Measurements from ENCODE around the gene ZNF358.

ZNF358 gene

DNA sequence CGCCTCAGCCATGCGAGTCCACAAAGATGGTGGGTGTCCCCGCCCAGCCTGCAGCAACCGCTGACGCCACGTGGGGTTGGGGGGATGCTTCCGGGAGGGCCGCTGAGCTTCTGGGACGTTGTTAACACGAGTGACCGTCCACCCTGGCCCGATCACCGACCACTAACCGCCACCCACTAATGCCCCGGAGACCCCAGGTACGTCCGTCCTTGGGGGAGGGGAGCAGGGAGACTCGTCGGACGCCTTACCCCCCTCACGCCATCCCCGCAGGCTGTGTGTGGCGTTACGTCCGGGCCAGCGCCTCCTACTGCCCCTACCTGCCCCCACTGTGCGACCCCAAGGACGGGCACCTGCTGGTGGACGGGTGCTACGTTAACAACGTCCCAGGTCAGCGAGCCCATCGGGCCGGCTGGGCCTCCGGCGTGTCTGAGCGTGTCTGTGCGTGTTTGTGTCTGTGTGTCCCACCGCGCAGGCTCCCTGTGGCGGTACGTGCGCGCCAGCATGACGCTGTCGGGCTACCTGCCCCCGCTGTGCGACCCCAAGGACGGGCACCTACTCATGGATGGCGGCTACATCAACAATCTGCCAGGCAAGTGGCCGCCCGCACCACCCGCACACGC lies 40.9 kb downstream of the ZNF358 start:
- TF ChIP-seq EZH2phosphoT487 (IDR thresholded peaks at IDR 0.05; ENCODE audit: borderline replicate concordance, low read length): no peak
- TF ChIP-seq CTCF (IDR thresholded peaks at IDR 0.05; ENCODE audit: low read depth, low read length, poor library complexity, severe bottlenecking): no peak
- Histone ChIP-seq H3K79me2 (ENCODE audit: control insufficient read depth, low read length) (no peaks in the 10 kb centered on the region), H3K4me2 (ENCODE audit: low read length) (no peak overlapping the region), H4K20me1 (ENCODE audit: control insufficient read depth, insufficient read depth, low read depth, low read length) (no peaks in the 10 kb centered on the region), H3K27me3 (ENCODE audit: control insufficient read depth, low read length) (no peaks in the 10 kb centered on the region), H3K36me3 (ENCODE audit: control insufficient read depth, low read length) (peaks cover 35% of the 10 kb centered on the region; the same call in 1 of the 2 replicates), H3K27ac (ENCODE audit: low read depth, low read length) (no peak overlapping the region), H3F3A (ENCODE audit: control insufficient read depth, insufficient read depth) (no peaks in the 10 kb centered on the region), H3K9me3 (ENCODE audit: control insufficient read depth, insufficient read depth, low read length) (no peaks in the 10 kb centered on the region), H3K4me1 (ENCODE audit: control insufficient read depth, low read length) (no peaks in the 10 kb centered on the region), H3K4me3 (ENCODE audit: low read length) (no peak overlapping the region), H3K9me2 (replicated peaks; ENCODE audit: control insufficient read depth, low read length) (no peaks in the 10 kb centered on the region)

GRCh38 chr19:7558667-7559066 lies 42.8 kb downstream of the ZNF358 start:
- no peaks in the 10 kb centered on the region for H3K9me3 ChIP-seq (ENCODE audit: control insufficient read depth, insufficient read depth, low read length)
- peaks cover 35% of the 10 kb centered on the region; the same call in 1 of the 2 replicates for H3K36me3 ChIP-seq (ENCODE audit: control insufficient read depth, low read length)
- no peaks in the 10 kb centered on the region for H3K4me1 ChIP-seq (ENCODE audit: control insufficient read depth, low read length)
- H3K9me2 ChIP-seq (replicated peaks; ENCODE audit: control insufficient read depth, low read length): no peaks in the 10 kb centered on the region
- TF ChIP-seq EZH2phosphoT487 (IDR thresholded peaks at IDR 0.05; ENCODE audit: borderline replicate concordance, low read length) (no peak), CTCF (IDR thresholded peaks at IDR 0.05; ENCODE audit: low read depth, low read length, poor library complexity, severe bottlenecking) (no peak)
- no peak overlapping the region for H3K4me3 ChIP-seq (ENCODE audit: low read length)
- no peaks in the 10 kb centered on the region for H4K20me1 ChIP-seq (ENCODE audit: control insufficient read depth, insufficient read depth, low read depth, low read length)
- no peaks in the 10 kb centered on the region for H3F3A ChIP-seq (ENCODE audit: control insufficient read depth, insufficient read depth)
- no peak overlapping the region for H3K27ac ChIP-seq (ENCODE audit: low read depth, low read length)
- H3K79me2 ChIP-seq (ENCODE audit: control insufficient read depth, low read length): no peaks in the 10 kb centered on the region
- H3K27me3 ChIP-seq (ENCODE audit: control insufficient read depth, low read length): no peaks in the 10 kb centered on the region
- H3K4me2 ChIP-seq (ENCODE audit: low read length): no peak overlapping the region

- peaks cover 35% of the 10 kb centered on the region; the same call in 1 of the 2 replicates for H3K36me3 ChIP-seq (ENCODE audit: control insufficient read depth, low read length)
- H3K4me2 ChIP-seq (ENCODE audit: low read length): no peak overlapping the region
- TF ChIP-seq CTCF (IDR thresholded peaks at IDR 0.05; ENCODE audit: low read depth, low read length, poor library complexity, severe bottlenecking): no peak
- no peak for TF ChIP-seq EZH2phosphoT487 (IDR thresholded peaks at IDR 0.05; ENCODE audit: borderline replicate concordance, low read length)
- no peaks in the 10 kb centered on the region for H3K4me1 ChIP-seq (ENCODE audit: control insufficient read depth, low read length)
- H3K27ac ChIP-seq (ENCODE audit: low read depth, low read length): no peak overlapping the region
- no peaks in the 10 kb centered on the region for H3K9me3 ChIP-seq (ENCODE audit: control insufficient read depth, insufficient read depth, low read length)
- no peaks in the 10 kb centered on the region for H3K27me3 ChIP-seq (ENCODE audit: control insufficient read depth, low read length)
- no peaks in the 10 kb centered on the region for H3F3A ChIP-seq (ENCODE audit: control insufficient read depth, insufficient read depth)
- no peaks in the 10 kb centered on the region for H4K20me1 ChIP-seq (ENCODE audit: control insufficient read depth, insufficient read depth, low read depth, low read length)
- H3K9me2 ChIP-seq (replicated peaks; ENCODE audit: control insufficient read depth, low read length): no peaks in the 10 kb centered on the region
- H3K79me2 ChIP-seq (ENCODE audit: control insufficient read depth, low read length): no peaks in the 10 kb centered on the region
- H3K4me3 ChIP-seq (ENCODE audit: low read length): no peak overlapping the region
These were observed 43.2 kb downstream of the ZNF358 start for GRCh38 chr19:7559102-7559501.

All from DOHH2 (cell line).